HepG2 (cell line): ENCODE results near the gene IFNL1. TPM values are rescaled to one million over a fixed set of nuclear protein-coding genes. Genes with fewer than 3 reads are reported as not detected.

Source experiments
- ATAC-seq: fragments of 200-7000 bp; cut with Tn5 transposase; 3 replicates; pipeline ENCODE4 v1.9.1; 2020; ENCODE audit warnings: mild to moderate bottlenecking, moderate library complexity
- BruUV-seq: library from RNA; stranded (reverse); fragments of 400-500 nt; replicated peaks from 2 replicates; lab custom pipeline; 2021; lab: Mats Ljungman, UMichigan
- CTCF ChIA-PET: fragments of 300-600 bp; formaldehyde crosslinking; extraction: SDS; loops from one replicate; lab custom pipeline; 2021; ENCODE audit warnings: low total read pairs, inconsistent platforms, low intra/inter-chr PET ratio; lab: Yijun Ruan, JAX
- POLR2A ChIA-PET: fragments of 350-600 bp; sonication (Branson Sonifier 250); formaldehyde crosslinking; loops from one replicate; lab custom pipeline; 2020; ENCODE audit warnings: antibody characterized with exemption, inconsistent platforms; lab: Yijun Ruan, JAX
- DNase-seq: peaks from one replicate; pipeline ENCODE4 v3.0.0-alpha.2; 2015; ENCODE audit warnings: low spot score
- FAIRE-seq: peaks from 3 replicates; lab custom pipeline; 2011; peaks lifted over from hg19 to GRCh38; lab: Jason Lieb, UNC
- H2AFZ ChIP-seq: one replicate; pipeline ENCODE4 v1.6.1; 2011; ENCODE audit warnings: low read length, inconsistent platforms
- H3K27ac ChIP-seq: fragments of 300-600 bp; 3 replicates; pipeline ENCODE4 v1.8.0; 2011; ENCODE audit warnings: mixed run types, mild to moderate bottlenecking, mixed read lengths, low read length, inconsistent platforms; ENCODE audit not compliant: insufficient read depth; ENCODE audit errors: extremely low read length
- H3K27me3 ChIP-seq, 2 experiments: fragments of 200-600 bp in 1 of 2; 2 replicates in 1 of 2; 3 replicates in 1 of 2; pipeline versions ENCODE4 v1.6.0 to v1.8.0; 2011; ENCODE audit warnings: low read length in 2 of 2, mild to moderate bottlenecking in 2 of 2, moderate library complexity in 2 of 2, inconsistent platforms in 1 of 2; ENCODE audit not compliant: insufficient read depth in 2 of 2, control insufficient read depth in 1 of 2
- H3K36me3 ChIP-seq, 2 experiments: fragments of 200-600 bp in 1 of 2; replicated peaks in 1 of 2; 2 replicates in 1 of 2; 3 replicates in 1 of 2; pipeline versions ENCODE4 v1.5.1 to v1.8.0; 2011; ENCODE audit warnings: low read length in 2 of 2, inconsistent platforms in 1 of 2; ENCODE audit not compliant: insufficient read depth in 2 of 2, control insufficient read depth in 1 of 2
- H3K4me1 ChIP-seq: 2 replicates; pipeline ENCODE4 v1.5.1; 2012; ENCODE audit warnings: low read length, inconsistent platforms; ENCODE audit not compliant: insufficient read depth
- H3K4me2 ChIP-seq: 2 replicates; pipeline ENCODE4 v1.6.0; 2011; ENCODE audit warnings: low read depth, low read length, inconsistent platforms
- H3K4me3 ChIP-seq, 3 experiments: fragments of 200-600 bp in 1 of 3; sonication (generic), shearing (Covaris generic) in 1 of 3; replicated peaks in 1 of 3; 2 replicates each; pipeline ENCODE4 v1.5.1; 2011 to 2016; ENCODE audit warnings: low read length in 3 of 3, inconsistent platforms in 2 of 3, low read depth in 2 of 3, mild to moderate bottlenecking in 2 of 3, control low read depth in 1 of 3, mixed read lengths in 1 of 3; ENCODE audit not compliant: insufficient read depth in 1 of 3
- H3K79me2 ChIP-seq: one replicate; pipeline ENCODE4 v1.6.1; 2011; ENCODE audit warnings: low read length, inconsistent platforms; ENCODE audit not compliant: insufficient read depth
- H3K9ac ChIP-seq: 2 replicates; pipeline ENCODE4 v1.6.0; 2011; ENCODE audit warnings: mild to moderate bottlenecking, low read depth, low read length, inconsistent platforms; ENCODE audit not compliant: insufficient read depth
- H3K9me3 ChIP-seq: 2 replicates; pipeline ENCODE4 v1.5.1; 2012; ENCODE audit warnings: mild to moderate bottlenecking, low read length
- H4K20me1 ChIP-seq: 2 replicates; pipeline ENCODE4 v1.6.0; 2011; ENCODE audit warnings: inconsistent platforms, mild to moderate bottlenecking, low read length, moderate library complexity; ENCODE audit not compliant: insufficient read depth
- AGO2 ChIP-seq: fragments of 200-400 bp; formaldehyde crosslinking; optimal IDR thresholded peaks from 2 replicates; pipeline ENCODE3; 2017; ENCODE audit warnings: mild to moderate bottlenecking, low read depth, low read length, moderate library complexity
- ARID3A ChIP-seq: IDR thresholded peaks from 2 replicates; pipeline ENCODE4 v1.6.1; 2012; ENCODE audit warnings: low read depth, low read length, improper control_type of control experiment
- ATF7-NPFF ChIP-seq: sonication (generic); formaldehyde crosslinking; IDR thresholded peaks from 2 replicates; pipeline ENCODE4 v1.8.1; 2023; ENCODE audit warnings: mild to moderate bottlenecking, low read depth, missing genetic modification reagents, moderate library complexity
- ETV6 ChIP-seq: sonication (generic); formaldehyde crosslinking; conservative IDR thresholded peaks from 2 replicates; pipeline ENCODE4 v1.4.0; 2020; ENCODE audit warnings: missing genetic modification reagents
- FOXC1 ChIP-seq: sonication (generic); formaldehyde crosslinking; IDR thresholded peaks from 2 replicates; pipeline ENCODE4 v1.8.0; 2022; ENCODE audit warnings: mild to moderate bottlenecking, missing genetic modification reagents, borderline replicate concordance
- HBP1 ChIP-seq: IDR thresholded peaks from 2 replicates; pipeline ENCODE4 v1.6.1; 2016; ENCODE audit warnings: low read depth, control low read depth
- MAZ ChIP-seq, 2 experiments: sonication (generic) in 1 of 2; formaldehyde crosslinking in 1 of 2; IDR thresholded peaks; 2 replicates each; pipeline versions ENCODE4 v1.5.0 to v1.6.1; 2012 to 2020; ENCODE audit warnings: low read depth in 2 of 2, mild to moderate bottlenecking in 2 of 2, borderline replicate concordance in 1 of 2, improper control_type of control experiment in 1 of 2, low read length in 1 of 2, missing genetic modification reagents in 1 of 2, moderate library complexity in 1 of 2
- MYNN ChIP-seq: sonication (generic); formaldehyde crosslinking; IDR thresholded peaks from 2 replicates; pipeline ENCODE4 v1.4.0; 2020; ENCODE audit warnings: mild to moderate bottlenecking, low read depth, missing genetic modification reagents
- ZBTB1 ChIP-seq: sonication (generic); formaldehyde crosslinking; IDR thresholded peaks from 2 replicates; pipeline ENCODE4 v1.4.0; 2020; ENCODE audit warnings: missing genetic modification reagents, borderline replicate concordance
- ZNF407 ChIP-seq: sonication (generic); formaldehyde crosslinking; IDR thresholded peaks from one replicate; pipeline ENCODE4 v1.5.1; 2020; ENCODE audit warnings: mild to moderate bottlenecking, missing genetic modification reagents; ENCODE audit errors: not compliant biosample characterization
- ZNF605 ChIP-seq: sonication (generic); formaldehyde crosslinking; IDR thresholded peaks from 2 replicates; pipeline ENCODE4 v1.8.0; 2022; ENCODE audit warnings: mild to moderate bottlenecking, missing genetic modification reagents
- WGBS: methylation state at CpG from one replicate; pipeline ENCODE4 v1.1.6; 2017; ENCODE audit warnings: low lambda C conversion rate; 5-methylcytosine and 5-hydroxymethylcytosine counted together
- in situ Hi-C: cut with HindIII; loops from 2 replicates; pipeline ENCODE4 v1.10.0; 2017; ENCODE audit warnings: low pct_unique_long_range_greater_than_20kb; ENCODE audit not compliant: extremely low pct_ligation_motif_present
- intact Hi-C: fragments of 100-400 bp; cut with micrococcal nuclease; formaldehyde crosslinking; loops from one replicate; pipeline ENCODE4 v1.10.0; 2022; ENCODE audit not compliant: unreplicated experiment
- polyA plus RNA-seq, 8 experiments: library from polyadenylated mRNA; depleted of rRNA in 3 of 8; stranded (reverse) in 7 of 8; unstranded in 1 of 8; fragments of >200 nt; fragmentation: Illumina TruSeq in 4 of 8; extraction: Trizol in 4 of 8; gene quantifications; 2 replicates each; pipeline versions ENCODE4 v1.2.1 to v1.2.3, GENCODE V29; 2011 to 2016; ENCODE audit warnings: low read depth in 4 of 8, missing spikeins in 1 of 8, mixed read lengths in 1 of 8; ENCODE audit not compliant: insufficient read depth in 1 of 8
- total RNA-seq, 5 experiments: library from RNA; depleted of rRNA; stranded (reverse); fragments of >200 nt; fragmentation: Illumina TruSeq; extraction: Trizol; gene quantifications; 2 replicates each; pipeline ENCODE4 v1.2.3, GENCODE V29; 2016; ENCODE audit warnings: low read depth in 1 of 5

Gene IFNL1
- total and polyA plus RNA-seq, 2 of the 13 experiments (the other 11 are each of a cell fraction or from before 2014, with no cell fraction given): not detected

- Histone ChIP-seq H4K20me1 (no peaks in the 10 kb centered on the region), H3K36me3 (no peaks in the 10 kb centered on the region), H2AFZ (no peak overlapping the region), H3K27ac (no peak overlapping the region), H3K4me1 (peaks cover 2% of the 10 kb centered on the region), H3K27me3 (peaks cover 0 to 3% of the 10 kb centered on the region in 2 experiments; a peak in 1 of 5 replicates), H3K9ac (no peak overlapping the region), H3K79me2 (no peaks in the 10 kb centered on the region), H3K9me3 (no peaks in the 10 kb centered on the region), H3K4me2 (no peak overlapping the region), H3K4me3 (no peak overlapping the region)
- in situ Hi-C loops: no loop called here
- CTCF ChIA-PET: no interaction called here
- WGBS: 96% methylated on average over 33 of the region's 64 CpGs
- ATAC-seq (no peak), FAIRE-seq (no peak), DNase-seq (no peak)
- intact Hi-C loops: no loop called here
- BruUV-seq: no TSS peak
- POLR2A ChIA-PET: no interaction called here
- no peak for TF ChIP-seq ARID3A
- no peak for TF ChIP-seq FOXC1
- no peak for TF ChIP-seq ETV6 (CRISPR knock-in tag)
- no peak for TF ChIP-seq ZNF605 (CRISPR knock-in tag)
- TF ChIP-seq ATF7-NPFF (CRISPR knock-in tag): no peak
- no peak for TF ChIP-seq MYNN (CRISPR knock-in tag)
- TF ChIP-seq AGO2: no peak
- TF ChIP-seq HBP1 (CRISPR knock-in tag): no peak
- TF ChIP-seq MAZ (IDR thresholded peaks at IDR 0.05; ENCODE audit: borderline replicate concordance, low read depth, low read length): no peak
- no peak for TF ChIP-seq MAZ (CRISPR knock-in tag; IDR thresholded peaks at IDR 0.05; ENCODE audit: low read depth)
- no peak for TF ChIP-seq ZNF407 (CRISPR knock-in tag)
- no peak for TF ChIP-seq ZBTB1
Observed at GRCh38 chr19:39314016-39314728, 18.0 kb downstream of the IFNL1 start.
